ENCODE measurements around the gene SHISAL1. TPM values are rescaled to one million over a fixed set of nuclear protein-coding genes. Genes with fewer than 3 reads are reported as not detected.
A peak's percentile ranks its signal among the peaks of the same experiment; 100 is the strongest.

The SHISAL1 gene
- total RNA-seq, 2 experiments from 2014 or later: not detected

- ATAC-seq (no peak), DNase-seq (no peak)
- no peaks in the 10 kb centered on the region for H3K9me3 Mint-ChIP-seq
- H3K4me1 Mint-ChIP-seq (ENCODE audit: low read depth): peaks cover 17% of the 10 kb centered on the region
- no peaks in the 10 kb centered on the region for H3K36me3 Mint-ChIP-seq (ENCODE audit: low read depth)
- H3K27ac Mint-ChIP-seq: no peak overlapping the region
- intact Hi-C loops (cut with micrococcal nuclease): no loop called here
- ChIA-PET POLR2A (no interaction called here), CTCF (no interaction called here)
- no peak for TF ChIP-seq CTCF (IDR thresholded peaks at IDR 0.05)
- peaks cover 36% of the 10 kb centered on the region for H3K27me3 Mint-ChIP-seq
- no peak overlapping the region for H3K4me3 Mint-ChIP-seq
Observed at GRCh38 chr22:44353041-44353440, 40.3 kb upstream of the SHISAL1 start.

- no peaks in the 10 kb centered on the region for H3K36me3 Mint-ChIP-seq (ENCODE audit: low read depth)
- H3K9me3 Mint-ChIP-seq: no peaks in the 10 kb centered on the region
- peak; percentile 8 for ATAC-seq
- ChIA-PET POLR2A (no interaction called here), CTCF (no interaction called here)
- intact Hi-C loops (cut with micrococcal nuclease): no loop called here
- TF ChIP-seq CTCF (IDR thresholded peaks at IDR 0.05): no peak
- peaks cover 36% of the 10 kb centered on the region for H3K27me3 Mint-ChIP-seq
- no peak overlapping the region for H3K4me3 Mint-ChIP-seq
- no peak for DNase-seq
- no peak overlapping the region for H3K27ac Mint-ChIP-seq
- H3K4me1 Mint-ChIP-seq (ENCODE audit: low read depth): peaks cover 17% of the 10 kb centered on the region
Observed at GRCh38 chr22:44352378-44353035, 39.8 kb upstream of the SHISAL1 start.

- TF ChIP-seq CTCF (IDR thresholded peaks at IDR 0.05): no peak
- intact Hi-C loops (cut with micrococcal nuclease): no loop called here
- ChIA-PET POLR2A (no interaction called here), CTCF (no interaction called here)
- peak; percentile 95 for ATAC-seq
- Mint-ChIP-seq H3K36me3 (ENCODE audit: low read depth) (no peaks in the 10 kb centered on the region), H3K4me1 (ENCODE audit: low read depth) (peaks cover 17% of the 10 kb centered on the region), H3K9me3 (no peaks in the 10 kb centered on the region), H3K27ac (no peak overlapping the region), H3K27me3 (peaks cover 36% of the 10 kb centered on the region), H3K4me3 (no peak overlapping the region)
- peak; percentile 90 for DNase-seq
Observed at GRCh38 chr22:44351685-44352377, 39.1 kb upstream of the SHISAL1 start.

- POLR2A ChIA-PET: no interaction called here
Observed at GRCh38 chr22:44351037-44351436, 38.3 kb upstream of the SHISAL1 start.

More at GRCh38 chr22:44351037-44351436, 38.3 kb upstream of the SHISAL1 start:
- Mint-ChIP-seq H3K27ac (no peak overlapping the region), H3K4me3 (no peak overlapping the region), H3K36me3 (ENCODE audit: low read depth) (no peaks in the 10 kb centered on the region), H3K9me3 (no peaks in the 10 kb centered on the region), H3K27me3 (peaks cover 36% of the 10 kb centered on the region), H3K4me1 (ENCODE audit: low read depth) (peaks cover 17% of the 10 kb centered on the region)
- intact Hi-C loops (cut with micrococcal nuclease): no loop called here
- TF ChIP-seq CTCF (IDR thresholded peaks at IDR 0.05): no peak
- no peak for ATAC-seq
- CTCF ChIA-PET: no interaction called here
- no peak for DNase-seq

Measured in activated CD8-positive, alpha-beta T cell treated with anti-CD3 and anti-CD28 coated beads for 36 hours (primary cell).